ENCODE results near the gene FGD3.

FGD3 gene

DNA sequence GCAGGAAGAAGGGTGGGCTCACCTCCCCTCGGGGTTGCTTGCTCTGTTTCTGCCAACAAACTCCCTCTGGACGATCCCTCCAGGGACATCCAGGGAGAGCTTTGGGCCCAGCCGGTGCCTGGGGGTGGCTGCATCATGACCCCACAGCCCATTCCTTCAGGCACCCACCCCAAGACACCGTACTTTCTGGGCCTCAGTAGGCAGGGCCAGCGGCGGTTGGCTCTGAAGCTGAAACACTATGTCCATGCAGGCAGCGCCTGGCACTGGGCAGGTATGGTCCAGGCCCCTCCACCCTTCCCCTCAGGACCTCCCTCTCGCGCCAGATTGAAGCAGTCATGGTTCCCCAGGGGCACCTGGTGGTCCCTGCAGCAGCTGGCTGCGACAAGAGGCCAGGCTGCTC is 92.7 kb downstream of the FGD3 start:
- no peak for DNase-seq (ENCODE audit: extremely low spot score)
- CTCF ChIA-PET: no interaction called here
- TF ChIP-seq CTBP1 (IDR thresholded peaks at IDR 0.05; ENCODE audit: borderline replicate concordance) (no peak), L3MBTL2 (conservative IDR thresholded peaks at IDR 0.05) (no peak), LEF1 (IDR thresholded peaks at IDR 0.05; ENCODE audit: borderline replicate concordance) (no peak), TARDBP (IDR thresholded peaks at IDR 0.05) (no peak), BHLHE40 (IDR thresholded peaks at IDR 0.05; ENCODE audit: borderline replicate concordance) (no peak), SUZ12 (IDR thresholded peaks at IDR 0.05) (no peak), FOXA1 (IDR thresholded peaks at IDR 0.05) (no peak), FOXM1 (IDR thresholded peaks at IDR 0.05; ENCODE audit: borderline replicate concordance) (no peak), FOXK2 (IDR thresholded peaks at IDR 0.05) (no peak), ELF4 (IDR thresholded peaks at IDR 0.05) (no peak), ZNF384 (IDR thresholded peaks at IDR 0.05) (no peak), NFRKB (IDR thresholded peaks at IDR 0.05) (no peak), HDGF (IDR thresholded peaks at IDR 0.05; ENCODE audit: borderline replicate concordance) (no peak)
- TF ChIP-seq, protein P1, sequence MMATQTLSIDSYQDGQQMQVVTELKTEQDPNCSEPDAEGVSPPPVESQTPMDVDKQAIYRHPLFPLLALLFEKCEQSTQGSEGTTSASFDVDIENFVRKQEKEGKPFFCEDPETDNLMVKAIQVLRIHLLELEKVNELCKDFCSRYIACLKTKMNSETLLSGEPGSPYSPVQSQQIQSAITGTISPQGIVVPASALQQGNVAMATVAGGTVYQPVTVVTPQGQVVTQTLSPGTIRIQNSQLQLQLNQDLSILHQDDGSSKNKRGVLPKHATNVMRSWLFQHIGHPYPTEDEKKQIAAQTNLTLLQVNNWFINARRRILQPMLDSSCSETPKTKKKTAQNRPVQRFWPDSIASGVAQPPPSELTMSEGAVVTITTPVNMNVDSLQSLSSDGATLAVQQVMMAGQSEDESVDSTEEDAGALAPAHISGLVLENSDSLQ (IDR thresholded peaks at IDR 0.05): no peak
- POLR2A ChIA-PET: no interaction called here

DNA sequence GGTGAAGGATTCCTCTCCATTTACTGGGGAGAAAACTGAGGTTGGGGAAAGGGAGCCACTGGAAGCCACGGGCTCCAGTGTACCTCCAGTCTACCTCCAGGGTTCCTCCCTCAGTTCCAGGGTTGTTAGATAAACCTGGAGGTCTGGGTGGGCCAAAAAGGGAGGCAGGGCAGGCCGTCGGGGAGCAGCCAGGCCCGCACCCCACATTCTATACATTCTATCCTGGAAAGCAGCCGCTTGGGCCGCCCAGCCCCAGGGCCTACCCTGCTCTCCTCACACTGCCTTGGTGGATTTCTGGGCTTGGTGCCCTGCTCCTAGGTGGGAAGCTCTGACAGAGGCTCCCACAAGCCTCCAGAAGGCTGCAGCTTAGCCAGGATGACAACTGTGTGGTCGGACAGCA is 93.1 kb downstream of the FGD3 start:
- DNase-seq (ENCODE audit: extremely low spot score): no peak
- CTCF ChIA-PET: no interaction called here
- POLR2A ChIA-PET: no interaction called here
- TF ChIP-seq ELF4 (IDR thresholded peaks at IDR 0.05): no peak
- no peak for TF ChIP-seq FOXM1 (IDR thresholded peaks at IDR 0.05; ENCODE audit: borderline replicate concordance)
- no peak for TF ChIP-seq TARDBP (IDR thresholded peaks at IDR 0.05)
- no peak for TF ChIP-seq SUZ12 (IDR thresholded peaks at IDR 0.05)
- no peak for TF ChIP-seq CTBP1 (IDR thresholded peaks at IDR 0.05; ENCODE audit: borderline replicate concordance)
- no peak for TF ChIP-seq FOXA1 (IDR thresholded peaks at IDR 0.05)
- TF ChIP-seq HDGF (IDR thresholded peaks at IDR 0.05; ENCODE audit: borderline replicate concordance): no peak
- TF ChIP-seq ZNF384 (IDR thresholded peaks at IDR 0.05): no peak
- TF ChIP-seq SP1 (IDR thresholded peaks at IDR 0.05): no peak
- no peak for TF ChIP-seq BHLHE40 (IDR thresholded peaks at IDR 0.05; ENCODE audit: borderline replicate concordance)

DNA sequence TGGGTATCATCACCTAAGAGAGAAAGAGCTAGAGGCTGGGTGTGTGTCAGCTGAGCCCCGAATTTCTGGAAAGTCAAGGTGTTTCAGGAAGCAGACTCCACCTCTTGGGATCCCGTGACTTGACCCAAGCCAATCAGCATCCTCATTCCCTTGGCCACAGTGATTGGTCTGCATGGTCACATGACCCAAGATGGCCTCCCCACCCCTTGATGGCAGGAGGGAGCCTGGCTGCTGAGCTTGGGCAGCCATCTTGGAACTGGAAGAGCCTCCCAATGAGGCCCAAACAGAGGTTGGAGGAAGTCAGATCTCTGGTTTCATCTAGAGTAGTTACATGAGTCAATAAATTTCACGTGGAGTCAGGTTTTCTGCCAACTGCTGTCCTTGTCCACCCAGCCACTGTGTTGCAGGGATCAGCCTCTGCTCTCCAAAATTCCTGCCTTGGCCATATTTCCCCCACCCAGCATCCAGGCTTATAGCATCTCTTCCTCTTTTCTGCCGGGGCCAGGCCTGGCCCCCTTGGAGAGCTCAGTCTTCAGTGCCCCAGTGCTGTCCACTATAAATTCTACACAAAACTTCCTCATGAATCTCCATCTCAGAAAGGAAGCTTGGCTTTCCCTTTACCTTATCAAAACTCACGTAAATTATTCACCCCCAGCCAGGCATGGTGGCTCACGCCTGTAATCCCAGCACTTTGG is 93.9 kb downstream of the FGD3 start:
- ChIA-PET CTCF (no interaction called here), POLR2A (no interaction called here)
- DNase-seq (ENCODE audit: extremely low spot score): peak; percentile 33
- TF ChIP-seq ARNT (IDR thresholded peaks at IDR 0.05): no peak
- 0 out of 2 replicates have a peak, but pooled peaks have one; percentile 21 for TF ChIP-seq L3MBTL2 (conservative IDR thresholded peaks at IDR 0.05)
- no peak for TF ChIP-seq ELF4 (IDR thresholded peaks at IDR 0.05)

DNA sequence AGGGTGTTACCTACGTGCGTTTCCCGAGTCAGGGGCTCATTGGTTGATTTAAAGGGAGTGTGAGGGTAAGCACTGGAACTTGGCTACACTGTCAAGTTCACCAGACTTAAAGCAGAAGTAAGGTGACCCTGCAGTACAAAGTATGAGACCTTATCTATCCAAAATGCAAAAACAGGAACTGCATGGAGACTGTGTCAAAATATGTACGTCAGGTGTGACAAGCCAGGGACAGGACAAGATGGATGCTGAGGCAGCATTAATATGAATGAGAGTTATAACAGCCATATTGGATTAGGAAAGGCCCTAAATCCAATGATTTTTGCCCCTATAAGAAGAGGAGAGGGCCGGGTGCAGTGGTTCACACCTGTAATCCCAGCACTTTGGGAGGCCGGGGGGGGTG is 95.8 kb downstream of the FGD3 start:
- POLR2A ChIA-PET: no interaction called here
- CTCF ChIA-PET: no interaction called here
- TF ChIP-seq SP1 (IDR thresholded peaks at IDR 0.05): no peak
- TF ChIP-seq HDGF (IDR thresholded peaks at IDR 0.05; ENCODE audit: borderline replicate concordance): no peak
- TF ChIP-seq FOXK2 (IDR thresholded peaks at IDR 0.05): no peak
- TF ChIP-seq CTBP1 (IDR thresholded peaks at IDR 0.05; ENCODE audit: borderline replicate concordance): no peak
- no peak for TF ChIP-seq ZNF384 (IDR thresholded peaks at IDR 0.05)
- TF ChIP-seq NFRKB (IDR thresholded peaks at IDR 0.05): no peak
- no peak for TF ChIP-seq BHLHE40 (IDR thresholded peaks at IDR 0.05; ENCODE audit: borderline replicate concordance)
- no peak for TF ChIP-seq TARDBP (IDR thresholded peaks at IDR 0.05)
- TF ChIP-seq ELF4 (IDR thresholded peaks at IDR 0.05): no peak
- TF ChIP-seq, protein P1 (IDR thresholded peaks at IDR 0.05): no peak
- no peak for TF ChIP-seq FOXA1 (IDR thresholded peaks at IDR 0.05)
- no peak for TF ChIP-seq ARNT (IDR thresholded peaks at IDR 0.05)
- TF ChIP-seq L3MBTL2 (conservative IDR thresholded peaks at IDR 0.05): no peak
- DNase-seq (ENCODE audit: extremely low spot score): no peak

DNA sequence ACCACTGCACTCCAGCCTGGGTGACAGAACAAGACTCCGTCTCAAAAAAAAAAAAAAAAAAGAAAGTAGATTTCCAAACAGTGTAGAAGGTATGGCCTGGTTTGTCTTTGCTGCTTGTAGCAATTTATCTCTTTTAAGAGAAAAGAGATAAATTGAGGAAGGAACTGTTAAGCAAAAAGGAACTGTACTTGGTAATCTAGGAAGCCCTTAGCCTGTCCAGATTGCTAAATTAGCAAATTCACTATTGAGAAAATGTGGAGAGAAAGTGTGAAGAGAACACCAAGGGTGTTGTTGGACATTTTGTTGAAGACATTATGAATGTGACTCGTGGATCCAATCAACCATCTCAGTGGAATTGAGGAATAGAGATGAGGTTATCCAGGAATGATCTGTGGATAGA is 98.2 kb downstream of the FGD3 start:
- ChIA-PET CTCF (no interaction called here), POLR2A (no interaction called here)
- TF ChIP-seq BHLHE40 (IDR thresholded peaks at IDR 0.05; ENCODE audit: borderline replicate concordance): no peak
- no peak for TF ChIP-seq SUZ12 (IDR thresholded peaks at IDR 0.05)
- TF ChIP-seq, protein P1 (IDR thresholded peaks at IDR 0.05): no peak
- TF ChIP-seq LEF1 (IDR thresholded peaks at IDR 0.05; ENCODE audit: borderline replicate concordance): no peak
- no peak for DNase-seq (ENCODE audit: extremely low spot score)

DNA sequence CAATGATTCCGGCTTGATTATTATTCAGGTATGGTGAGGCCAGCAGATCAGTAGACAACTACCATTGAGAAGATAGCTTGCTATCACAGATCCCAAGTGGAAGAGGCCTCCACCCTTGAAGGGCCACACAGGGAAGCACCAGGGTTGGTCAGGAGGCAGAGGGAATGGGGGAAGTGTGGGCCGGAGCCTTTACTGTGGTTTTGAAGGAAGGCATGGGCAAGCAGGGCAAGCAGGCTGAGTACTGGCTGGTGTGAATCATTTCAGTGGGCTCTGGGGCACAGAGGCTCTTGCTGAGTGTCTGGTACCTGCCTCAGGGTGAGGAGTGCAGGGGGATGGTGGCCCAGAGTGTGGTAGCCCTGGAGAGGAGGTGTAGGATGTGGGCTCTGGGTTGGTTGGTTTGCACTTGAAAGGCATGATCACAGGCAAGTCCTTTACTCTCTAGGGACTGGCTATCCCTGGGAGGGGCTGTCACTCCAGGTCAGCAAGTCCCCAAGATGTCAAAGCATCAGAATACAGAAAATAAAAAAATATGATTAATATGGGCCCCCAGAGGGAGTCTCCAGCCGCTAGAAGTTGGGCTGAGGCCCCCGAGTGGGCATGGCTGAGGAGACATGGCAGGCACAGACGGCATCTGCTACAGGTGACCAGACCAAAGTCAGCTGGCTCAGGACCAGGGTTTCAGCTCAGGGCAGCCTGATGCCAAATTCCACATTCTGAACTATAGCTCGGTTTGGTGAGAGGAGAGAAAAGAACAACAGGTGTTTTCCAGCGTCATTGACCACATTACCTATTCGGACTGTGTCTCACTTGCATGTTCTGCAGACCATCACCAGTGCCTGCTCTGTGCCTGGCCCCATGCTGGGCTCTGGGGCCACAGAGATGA is 101.5 kb downstream of the FGD3 start:
- DNase-seq (ENCODE audit: extremely low spot score): no peak
- TF ChIP-seq FOXK2 (IDR thresholded peaks at IDR 0.05) (no peak), NFRKB (IDR thresholded peaks at IDR 0.05) (no peak), FOXA1 (IDR thresholded peaks at IDR 0.05) (no peak), ARNT (IDR thresholded peaks at IDR 0.05) (no peak), L3MBTL2 (conservative IDR thresholded peaks at IDR 0.05) (no peak), ZNF384 (IDR thresholded peaks at IDR 0.05) (no peak), CTBP1 (IDR thresholded peaks at IDR 0.05; ENCODE audit: borderline replicate concordance) (no peak), SP1 (IDR thresholded peaks at IDR 0.05) (no peak), ELF4 (IDR thresholded peaks at IDR 0.05) (no peak), SUZ12 (IDR thresholded peaks at IDR 0.05) (no peak), FOXM1 (IDR thresholded peaks at IDR 0.05; ENCODE audit: borderline replicate concordance) (no peak), TARDBP (IDR thresholded peaks at IDR 0.05) (no peak), HDGF (IDR thresholded peaks at IDR 0.05; ENCODE audit: borderline replicate concordance) (no peak), BHLHE40 (IDR thresholded peaks at IDR 0.05; ENCODE audit: borderline replicate concordance) (no peak), LEF1 (IDR thresholded peaks at IDR 0.05; ENCODE audit: borderline replicate concordance) (no peak)
- TF ChIP-seq, protein P1 (IDR thresholded peaks at IDR 0.05): no peak
- POLR2A ChIA-PET: no interaction called here
- CTCF ChIA-PET: interaction anchor here (0.6 kb wide), 1 partner anchor 375 kb away, joined by 5 read pairs; no protein-coding TSS in a partner anchor

All from HEK293T (cell line).